Mesenchymal stem cell (in vitro differentiated cells and primary cell): ENCODE measurements around the gene CDH1.
A peak's percentile ranks its signal among the peaks of the same experiment; 100 is the strongest.

Experiments used
- DNase-seq: peaks from one replicate; pipeline ENCODE4 v3.0.0-alpha.2; 2013
- H2AFZ ChIP-seq: one replicate; pipeline ENCODE4 v1.6.1; 2013; ENCODE audit warnings: low read depth, mild to moderate bottlenecking, control low read depth, inconsistent platforms, low read length, moderate library complexity
- H2AK5ac ChIP-seq: 2 replicates; pipeline ENCODE4 v1.6.1; 2013; ENCODE audit warnings: low read length, moderate library complexity, mild to moderate bottlenecking, inconsistent platforms; ENCODE audit not compliant: severe bottlenecking
- H2BK120ac ChIP-seq: one replicate; pipeline ENCODE4 v1.6.1; 2013; ENCODE audit warnings: low read depth, mild to moderate bottlenecking, inconsistent platforms, low read length, moderate library complexity
- H2BK12ac ChIP-seq, 2 experiments: one replicate each; pipeline ENCODE4 v1.6.1; 2013; ENCODE audit warnings: inconsistent platforms in 2 of 2, low read length in 2 of 2, mild to moderate bottlenecking in 2 of 2, moderate library complexity in 2 of 2, control low read depth in 1 of 2
- H2BK15ac ChIP-seq: one replicate; pipeline ENCODE4 v1.6.1; 2013; ENCODE audit warnings: mild to moderate bottlenecking, low read depth, inconsistent platforms; ENCODE audit not compliant: poor library complexity, severe bottlenecking
- H2BK5ac ChIP-seq: 2 replicates; pipeline ENCODE4 v1.6.1; 2013; ENCODE audit warnings: low read depth, mild to moderate bottlenecking, low read length, control low read depth, inconsistent platforms; ENCODE audit not compliant: poor library complexity, severe bottlenecking
- H3K14ac ChIP-seq, 2 experiments: one replicate each; pipeline ENCODE4 v1.6.1; 2013; ENCODE audit warnings: inconsistent platforms in 2 of 2, low read length in 2 of 2, control low read depth in 1 of 2, mild to moderate bottlenecking in 1 of 2, moderate library complexity in 1 of 2
- H3K18ac ChIP-seq, 2 experiments: one replicate each; pipeline ENCODE4 v1.6.1; 2013; ENCODE audit warnings: inconsistent platforms in 2 of 2, low read length in 2 of 2, control low read depth in 1 of 2, low read depth in 1 of 2, mild to moderate bottlenecking in 1 of 2
- H3K23ac ChIP-seq, 2 experiments: one replicate each; pipeline ENCODE4 v1.6.1; 2013; ENCODE audit warnings: inconsistent platforms in 2 of 2, low read length in 2 of 2, mild to moderate bottlenecking in 2 of 2, moderate library complexity in 2 of 2, control low read depth in 1 of 2
- H3K27ac ChIP-seq: 2 replicates; pipeline ENCODE4 v1.5.1; 2013; ENCODE audit warnings: mild to moderate bottlenecking, moderate library complexity, low read length, control low read depth, inconsistent platforms; ENCODE audit not compliant: poor library complexity, severe bottlenecking
- H3K27me3 ChIP-seq, 2 experiments: 2 replicates each; pipeline versions ENCODE4 v1.6.1 to v1.7.0; 2013; ENCODE audit warnings: low read length in 2 of 2, mild to moderate bottlenecking in 2 of 2, moderate library complexity in 2 of 2, control low read depth in 1 of 2, inconsistent platforms in 1 of 2; ENCODE audit not compliant: control insufficient read depth in 1 of 2, insufficient read depth in 1 of 2
- H3K36me3 ChIP-seq, 2 experiments: 2 replicates each; pipeline versions ENCODE4 v1.6.1 to v1.7.0; 2013; ENCODE audit warnings: low read length in 2 of 2, control low read depth in 1 of 2, inconsistent platforms in 1 of 2, low read depth in 1 of 2, mild to moderate bottlenecking in 1 of 2; ENCODE audit not compliant: insufficient read depth in 2 of 2, control insufficient read depth in 1 of 2
- H3K4ac ChIP-seq, 2 experiments: one replicate each; pipeline ENCODE4 v1.6.1; 2013; ENCODE audit warnings: inconsistent platforms in 2 of 2, low read length in 2 of 2, mild to moderate bottlenecking in 2 of 2, moderate library complexity in 2 of 2, control low read depth in 1 of 2, low read depth in 1 of 2
- H3K4me1 ChIP-seq: 2 replicates; pipeline ENCODE4 v1.6.1; 2013; ENCODE audit warnings: low read depth, low read length, control low read depth; ENCODE audit not compliant: control insufficient read depth, insufficient read depth
- H3K4me2 ChIP-seq: 2 replicates; pipeline ENCODE4 v1.6.1; 2013; ENCODE audit warnings: low read length, mild to moderate bottlenecking, inconsistent platforms; ENCODE audit not compliant: poor library complexity, severe bottlenecking
- H3K4me3 ChIP-seq, 2 experiments: 2 replicates each; pipeline versions ENCODE4 v1.5.1 to v1.7.0; 2013; ENCODE audit warnings: low read length in 2 of 2, mild to moderate bottlenecking in 2 of 2, control low read depth in 1 of 2, low read depth in 1 of 2; ENCODE audit not compliant: insufficient read depth in 1 of 2
- H3K79me1 ChIP-seq: replicated peaks from 2 replicates; pipeline ENCODE4 v1.6.1; 2013; ENCODE audit warnings: mild to moderate bottlenecking, control low read depth, low read length, inconsistent platforms; ENCODE audit not compliant: poor library complexity, severe bottlenecking
- H3K9ac ChIP-seq: 2 replicates; pipeline ENCODE4 v1.7.0; 2013; ENCODE audit warnings: mild to moderate bottlenecking, low read length, moderate library complexity
- H3K9me3 ChIP-seq: 2 replicates; pipeline ENCODE4 v1.7.0; 2013; ENCODE audit warnings: mild to moderate bottlenecking, low read length; ENCODE audit not compliant: control insufficient read depth
- H4K8ac ChIP-seq: one replicate; pipeline ENCODE4 v1.6.1; 2013; ENCODE audit warnings: inconsistent platforms, mild to moderate bottlenecking, low read length, moderate library complexity
- H4K91ac ChIP-seq: one replicate; pipeline ENCODE4 v1.6.1; 2013; ENCODE audit warnings: mild to moderate bottlenecking, low read length, inconsistent platforms
- WGBS: methylation state at CpG from one replicate; pipeline ENCODE4 v1.1.7; 2013; ENCODE audit warnings: mixed read lengths; 5-methylcytosine and 5-hydroxymethylcytosine counted together

CDH1 gene

DNA sequence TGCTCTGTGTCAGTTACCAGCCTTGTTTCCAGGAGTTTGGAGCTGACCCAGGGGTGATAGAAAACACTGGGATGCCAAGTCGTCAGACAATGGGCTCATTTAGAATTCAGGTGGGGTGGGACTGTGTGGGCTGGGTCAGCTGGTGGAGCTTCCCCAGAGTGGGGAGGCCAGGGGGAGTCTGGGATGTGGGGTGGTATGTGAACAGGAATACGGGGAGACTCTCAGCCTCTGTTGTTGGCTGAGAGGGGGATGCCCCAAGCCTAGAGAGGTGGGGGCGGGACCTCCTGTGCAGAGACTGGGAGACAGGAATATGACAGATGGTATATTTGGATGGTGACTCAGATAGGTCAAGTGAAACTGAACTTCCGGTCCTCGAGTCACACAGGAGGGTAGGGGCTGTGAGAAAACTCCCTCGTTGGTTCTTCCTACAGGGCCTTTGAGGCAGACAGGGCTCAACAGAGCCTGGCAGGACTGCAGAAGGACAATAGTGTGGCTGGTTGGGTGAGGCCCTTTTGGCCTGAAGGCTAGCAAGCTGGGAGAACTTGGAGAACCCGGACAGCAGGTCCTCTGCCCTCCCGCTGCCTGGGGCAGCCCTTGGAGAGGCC lies 23.7 kb downstream of the CDH1 start:
- Histone ChIP-seq H2AK5ac (no peak overlapping the region), H2BK120ac (no peak overlapping the region), H3K27ac (no peak overlapping the region), H3K14ac (no peak overlapping the region), H3K79me1 (no peaks in the 10 kb centered on the region), H3K4me2 (no peak overlapping the region), H3K9ac (no peak overlapping the region), H3K18ac (no peak overlapping the region), H3K4ac (no peak overlapping the region), H2BK15ac (no peak overlapping the region), H3K27me3 (peaks cover 0 to 7% of the 10 kb centered on the region in 2 experiments), H4K8ac (no peak overlapping the region), H3K4me1 (peaks cover 7% of the 10 kb centered on the region), H2AFZ (no peak overlapping the region), H4K91ac (no peak overlapping the region), H3K4me3 (no peak overlapping the region), H3K23ac (no peak overlapping the region), H2BK12ac (no peak overlapping the region), H3K36me3 (no peaks in the 10 kb centered on the region), H2BK5ac (no peak overlapping the region), H3K9me3 (no peaks in the 10 kb centered on the region)
- DNase-seq: peak; percentile 66
- WGBS: 53% methylated on average over 8 of the region's 8 CpGs

DNA sequence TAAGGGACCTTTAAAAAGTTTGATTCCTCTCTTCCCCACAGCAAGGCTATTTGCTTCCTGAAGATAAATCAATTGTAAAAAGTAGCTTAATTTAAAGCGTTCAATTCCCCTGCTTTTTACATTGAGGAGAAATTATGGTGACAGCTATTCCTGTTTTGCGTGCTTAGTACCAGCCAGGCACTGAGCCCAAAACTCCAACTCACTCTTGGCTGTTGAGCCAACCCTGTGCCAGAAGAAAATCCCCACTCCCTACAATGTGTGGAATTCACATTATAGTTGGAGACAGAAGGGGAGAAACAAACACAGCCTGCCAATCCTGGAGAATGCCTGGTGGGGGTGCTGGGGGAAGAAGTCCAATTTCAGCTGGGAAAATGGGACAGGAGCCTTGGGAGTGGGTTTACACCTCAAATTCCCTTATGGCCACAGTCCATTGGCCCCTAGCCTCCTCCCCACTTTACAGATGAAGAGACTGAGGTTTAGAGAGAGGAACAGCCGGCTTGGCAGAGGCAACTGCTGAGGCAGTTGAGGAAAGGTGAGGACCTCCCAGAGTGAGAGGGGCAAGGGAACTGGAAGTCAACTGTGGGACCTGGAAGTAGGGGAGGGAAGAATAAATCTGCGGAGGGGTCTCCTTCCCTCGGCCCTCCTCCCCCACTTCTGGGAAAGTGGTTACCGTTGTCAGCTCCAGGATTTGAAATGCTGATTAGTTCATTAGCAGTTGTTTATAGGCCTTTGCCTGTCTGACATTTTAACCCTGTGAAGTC lies 26.1 kb downstream of the CDH1 start:
- no peak overlapping the region for H3K23ac ChIP-seq
- no peak overlapping the region for H3K4me3 ChIP-seq
- DNase-seq: no peak
- H3K9ac ChIP-seq: no peak overlapping the region
- H3K4ac ChIP-seq: no peak overlapping the region
- H4K91ac ChIP-seq: no peak overlapping the region
- H2BK12ac ChIP-seq: no peak overlapping the region
- peaks cover 7% of the 10 kb centered on the region for H3K4me1 ChIP-seq
- H3K18ac ChIP-seq: no peak overlapping the region
- H3K79me1 ChIP-seq: no peaks in the 10 kb centered on the region
- H3K36me3 ChIP-seq: no peaks in the 10 kb centered on the region
- WGBS: 52% methylated on average over 2 of the region's 6 CpGs
- H3K9me3 ChIP-seq: no peaks in the 10 kb centered on the region
- H2BK15ac ChIP-seq: no peak overlapping the region
- H2AK5ac ChIP-seq: peak overlapping the region; percentile 15
- no peak overlapping the region for H3K27ac ChIP-seq
- H3K14ac ChIP-seq: no peak overlapping the region
- no peak overlapping the region for H2AFZ ChIP-seq
- H2BK5ac ChIP-seq: no peak overlapping the region
- H2BK120ac ChIP-seq: no peak overlapping the region
- H4K8ac ChIP-seq: no peak overlapping the region
- no peak overlapping the region for H3K4me2 ChIP-seq
- no peaks in the 10 kb centered on the region for H3K27me3 ChIP-seq

DNA sequence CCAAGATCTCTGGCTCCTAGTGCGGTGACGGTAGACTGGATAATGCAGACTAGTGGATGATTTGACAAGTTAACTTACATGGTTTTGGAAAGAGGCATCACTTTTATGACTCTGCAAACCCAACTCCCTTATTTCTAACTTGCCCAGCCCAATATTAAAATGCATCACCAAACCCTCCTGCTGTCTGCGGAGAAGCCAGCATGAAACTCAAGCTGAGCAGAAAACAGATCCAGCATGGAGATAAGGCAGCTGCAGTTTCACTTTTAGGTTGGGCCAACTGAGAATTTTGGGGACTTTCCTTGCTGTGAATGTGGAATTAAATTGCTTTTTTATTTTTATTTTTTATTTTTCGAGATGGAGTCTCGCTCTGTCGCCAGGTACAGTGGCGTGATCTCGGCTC lies 27.8 kb downstream of the CDH1 start:
- Histone ChIP-seq H3K4me2 (no peak overlapping the region), H3K9ac (no peak overlapping the region), H2BK15ac (no peak overlapping the region), H3K27ac (no peak overlapping the region), H2AK5ac (no peak overlapping the region), H3K9me3 (no peaks in the 10 kb centered on the region), H3K36me3 (no peaks in the 10 kb centered on the region), H3K4me3 (no peak overlapping the region), H2BK120ac (no peak overlapping the region), H4K91ac (no peak overlapping the region), H3K14ac (no peak overlapping the region), H4K8ac (no peak overlapping the region), H3K79me1 (no peaks in the 10 kb centered on the region), H2AFZ (no peak overlapping the region), H3K4ac (no peak overlapping the region), H3K23ac (no peak overlapping the region), H3K4me1 (peaks cover 7% of the 10 kb centered on the region), H2BK12ac (no peak overlapping the region), H3K18ac (no peak overlapping the region), H3K27me3 (no peaks in the 10 kb centered on the region), H2BK5ac (no peak overlapping the region)
- no peak for DNase-seq
- 85% methylated on average over 8 of the region's 8 CpGs for WGBS

DNA sequence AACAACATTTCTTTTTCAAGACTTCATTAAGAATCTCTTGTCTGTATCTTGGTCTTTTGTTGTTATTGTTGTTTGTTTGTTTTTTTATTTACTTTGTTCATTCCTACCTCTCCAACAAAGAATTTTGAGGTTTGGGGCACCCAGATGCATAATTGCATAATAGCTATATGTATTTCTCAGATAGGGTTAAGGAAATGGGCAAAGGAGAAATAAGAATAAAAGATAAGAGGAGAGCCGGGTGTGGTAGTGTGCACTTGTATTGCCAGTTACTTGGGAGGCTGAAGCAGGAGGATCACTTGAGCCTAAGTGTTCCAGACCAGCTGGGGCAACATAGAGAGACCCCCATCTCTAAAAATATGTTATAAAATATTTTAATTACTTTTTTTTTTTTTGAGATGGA lies 30.5 kb downstream of the CDH1 start:
- H3K14ac ChIP-seq: no peak overlapping the region
- peaks cover 0 to 10% of the 10 kb centered on the region in 2 experiments for H3K27me3 ChIP-seq
- no peak overlapping the region for H4K91ac ChIP-seq
- no peak overlapping the region for H3K9ac ChIP-seq
- 100% methylated on average over 1 of the region's 1 CpG for WGBS
- no peaks in the 10 kb centered on the region for H3K9me3 ChIP-seq
- no peak overlapping the region for H2BK120ac ChIP-seq
- H3K4me3 ChIP-seq: no peak overlapping the region
- H3K18ac ChIP-seq: no peak overlapping the region
- H3K4ac ChIP-seq: no peak overlapping the region
- DNase-seq: no peak
- H3K4me2 ChIP-seq: no peak overlapping the region
- no peaks in the 10 kb centered on the region for H3K79me1 ChIP-seq
- H2BK15ac ChIP-seq: no peak overlapping the region
- H2BK12ac ChIP-seq: no peak overlapping the region
- no peaks in the 10 kb centered on the region for H3K4me1 ChIP-seq
- no peak overlapping the region for H2AK5ac ChIP-seq
- H3K27ac ChIP-seq: no peak overlapping the region
- H3K36me3 ChIP-seq: no peaks in the 10 kb centered on the region
- no peak overlapping the region for H2BK5ac ChIP-seq
- H3K23ac ChIP-seq: no peak overlapping the region
- no peak overlapping the region for H2AFZ ChIP-seq
- H4K8ac ChIP-seq: no peak overlapping the region
